Heart left ventricle (tissue), 16 donors: ENCODE results near the gene SMLR1. TPM values are rescaled to one million over a fixed set of nuclear protein-coding genes. Genes with fewer than 3 reads are reported as not detected.

ENCODE experiments used
- ATAC-seq, 4 donors: fragments of 200-7000 bp; cut with Tn5 transposase; one replicate each; pipeline ENCODE4 v1.9.1; 2020 to 2022; ENCODE audit warnings: moderate library complexity in 4 of 4, mild to moderate bottlenecking in 3 of 4, moderate number of reproducible peaks in 1 of 4
- DNase-seq, 5 donors: peaks; one replicate each; pipeline ENCODE4 v3.0.0-alpha.2; 2020
- H3K27ac ChIP-seq, 12 donors: fragments of 200-600 bp; sonication (generic) in 4 of 12; one replicate each; pipeline versions ENCODE4 v1.5.0 to v1.8.0; 2016 to 2022; ENCODE audit warnings: mild to moderate bottlenecking in 2 of 12
- H3K27me3 ChIP-seq, 9 donors: fragments of 200-600 bp; sonication (generic) in 2 of 9; one replicate each; pipeline versions ENCODE4 v1.5.1 to v1.8.0; 2016 to 2022; ENCODE audit warnings: mild to moderate bottlenecking in 3 of 9
- H3K36me3 ChIP-seq, 9 donors: fragments of 200-600 bp; sonication (generic) in 2 of 9; one replicate each; pipeline versions ENCODE4 v1.5.0 to v1.8.0; 2018 to 2022; ENCODE audit warnings: mild to moderate bottlenecking in 2 of 9
- H3K4me1 ChIP-seq, 12 donors: fragments of 200-600 bp; sonication (generic) in 4 of 12; one replicate each; pipeline versions ENCODE4 v1.5.0 to v1.8.0; 2016 to 2022; ENCODE audit warnings: mild to moderate bottlenecking in 3 of 12
- H3K4me3 ChIP-seq, 12 donors: fragments of 200-600 bp; sonication (generic) in 4 of 12; one replicate each; pipeline versions ENCODE4 v1.5.0 to v1.8.0; 2017 to 2022; ENCODE audit warnings: mild to moderate bottlenecking in 9 of 12, moderate library complexity in 4 of 12
- H3K9me3 ChIP-seq, 12 donors: fragments of 200-600 bp; sonication (generic) in 4 of 12; one replicate each; pipeline versions ENCODE4 v1.5.0 to v1.8.0; 2016 to 2022; ENCODE audit warnings: mild to moderate bottlenecking in 1 of 12
- POLR2A ChIP-seq, 2 donors: fragments of 450-650 bp; IDR thresholded peaks; one replicate each; pipeline ENCODE4 v1.6.1; 2017; ENCODE audit warnings: antibody characterized with exemption in 2 of 2, mild to moderate bottlenecking in 2 of 2, moderate library complexity in 2 of 2
- WGBS, 4 donors: extraction: QIAGEN DNeasy Blood & Tissue Kit in 2 of 4; methylation state at CpG; one replicate each; pipeline versions ENCODE4 v1.1.5 to v1.1.7; 2013 to 2018; 5-methylcytosine and 5-hydroxymethylcytosine counted together
- intact Hi-C, 10 donors: fragments of 100-400 bp; cut with DNase I; formaldehyde crosslinking; loops; one replicate each; pipeline versions ENCODE4 v1.11.1 to v1.14.2; 2022
- polyA plus RNA-seq, 2 donors: library from polyadenylated mRNA; stranded (reverse); fragments of 200-250 nt; gene quantifications; one replicate each; pipeline ENCODE4 v1.2.3, GENCODE V29; 2013
- total RNA-seq, 9 donors: library from RNA; depleted of rRNA in 2 of 9; stranded (reverse); fragments of >200 nt in 2 of 9; fragmentation: NEBNext Ultra II Directional in 3 of 9; extraction: Animal tissue kit (Norgen Biotek cat#: 25700) in 3 of 9; gene quantifications; one replicate each; pipeline versions ENCODE4 v1.1.0 to v1.2.4, GENCODE V29; 2016 to 2023
- TF ChIP-seq, protein P1 (sequence below), 12 donors: fragments of 200-600 bp; sonication (generic) in 4 of 12; IDR thresholded peaks; one replicate each; pipeline versions ENCODE4 v1.5.0 to v1.8.0; 2018 to 2022; ENCODE audit warnings: antibody characterized with exemption in 12 of 12, mild to moderate bottlenecking in 5 of 12
- donor health status: ischemic (EF 13 %, LVEDD 7.1; RV severe dilation, severe dysfunction).
- donor health status: healthy with polysubstance abuse.
- donor health status: DM: no; HTN: yes; CAD: no.
- donor health status: DM: no; HTN: no; CAD: no.
- donor health status: ischemic (EF 25% LVEDD 6.9; RV normal size, moderate dysfunction).
- donor health status: ischemic (EF 25% LVEDD 5.7; RV mildly dilated, moderate dysfunction).
- donor health status: healthy.
- donor health status: DM: yes; HTN: yes; CAD: no.
- donor health status: ischemic (EF 35%, LVEDD 5.7; RV mildly dilated, moderate dysfunction).
- donor health status: nonischemic (EF 11% LVEDD 7.7; RV severe dilation, severe dysfunction).
- donor health status: DM: yes; HTN: yes; CAD: no.
- donor health status: PGD.
- donor health status: ischemic (EF 29% LVEDD 5.4; RV normal size, mild dysfunction).
- donor health status: nonischemic (EF 23%, LVEDD 6.1; RV moderate dilation, normal function).

Gene SMLR1
- total and polyA plus RNA-seq, 11 donors: not detected

DNA sequence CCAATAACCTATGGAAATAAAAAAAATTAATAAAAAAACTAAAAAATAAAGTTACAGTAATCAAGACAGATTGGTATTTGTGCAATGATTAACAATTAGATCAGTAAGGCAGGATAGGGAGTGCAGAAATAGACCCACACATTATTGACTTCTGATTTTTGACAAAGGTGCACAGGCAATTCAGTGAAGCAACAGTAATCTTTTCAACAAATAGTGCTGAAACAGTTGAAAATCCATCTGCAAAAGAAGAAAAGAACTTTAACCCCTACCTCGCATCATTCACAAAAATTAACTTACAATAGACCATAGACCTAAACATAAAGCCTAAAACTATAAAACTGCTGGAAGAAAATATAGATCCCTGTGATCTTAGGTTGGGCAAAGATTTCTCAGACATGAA is 4.5 kb upstream of the SMLR1 start:
- no peaks in the 10 kb centered on the region for H3K27me3 ChIP-seq
- H3K36me3 ChIP-seq: no peaks in the 10 kb centered on the region
- H3K4me1 ChIP-seq: no peaks in the 10 kb centered on the region
- WGBS, 4 donors: 80 to 90% (median 84%) methylated on average over 1 of the region's 1 CpG
- H3K27ac ChIP-seq: no peak overlapping the region
- no peak for TF ChIP-seq POLR2A (IDR thresholded peaks at IDR 0.05)
- TF ChIP-seq, protein P1, sequence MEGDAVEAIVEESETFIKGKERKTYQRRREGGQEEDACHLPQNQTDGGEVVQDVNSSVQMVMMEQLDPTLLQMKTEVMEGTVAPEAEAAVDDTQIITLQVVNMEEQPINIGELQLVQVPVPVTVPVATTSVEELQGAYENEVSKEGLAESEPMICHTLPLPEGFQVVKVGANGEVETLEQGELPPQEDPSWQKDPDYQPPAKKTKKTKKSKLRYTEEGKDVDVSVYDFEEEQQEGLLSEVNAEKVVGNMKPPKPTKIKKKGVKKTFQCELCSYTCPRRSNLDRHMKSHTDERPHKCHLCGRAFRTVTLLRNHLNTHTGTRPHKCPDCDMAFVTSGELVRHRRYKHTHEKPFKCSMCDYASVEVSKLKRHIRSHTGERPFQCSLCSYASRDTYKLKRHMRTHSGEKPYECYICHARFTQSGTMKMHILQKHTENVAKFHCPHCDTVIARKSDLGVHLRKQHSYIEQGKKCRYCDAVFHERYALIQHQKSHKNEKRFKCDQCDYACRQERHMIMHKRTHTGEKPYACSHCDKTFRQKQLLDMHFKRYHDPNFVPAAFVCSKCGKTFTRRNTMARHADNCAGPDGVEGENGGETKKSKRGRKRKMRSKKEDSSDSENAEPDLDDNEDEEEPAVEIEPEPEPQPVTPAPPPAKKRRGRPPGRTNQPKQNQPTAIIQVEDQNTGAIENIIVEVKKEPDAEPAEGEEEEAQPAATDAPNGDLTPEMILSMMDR (IDR thresholded peaks at IDR 0.05): no peak
- no peak overlapping the region for H3K4me3 ChIP-seq
- DNase-seq (no peak), ATAC-seq (no peak)
- H3K9me3 ChIP-seq: peaks cover 0 to 4% (median 0%) of the 10 kb centered on the region in 12 donors
- intact Hi-C loops: no loop called here

GRCh38 chr6:130824978-130825694 is 2.1 kb upstream of the SMLR1 start:
- intact Hi-C loops: no loop called here

DNA sequence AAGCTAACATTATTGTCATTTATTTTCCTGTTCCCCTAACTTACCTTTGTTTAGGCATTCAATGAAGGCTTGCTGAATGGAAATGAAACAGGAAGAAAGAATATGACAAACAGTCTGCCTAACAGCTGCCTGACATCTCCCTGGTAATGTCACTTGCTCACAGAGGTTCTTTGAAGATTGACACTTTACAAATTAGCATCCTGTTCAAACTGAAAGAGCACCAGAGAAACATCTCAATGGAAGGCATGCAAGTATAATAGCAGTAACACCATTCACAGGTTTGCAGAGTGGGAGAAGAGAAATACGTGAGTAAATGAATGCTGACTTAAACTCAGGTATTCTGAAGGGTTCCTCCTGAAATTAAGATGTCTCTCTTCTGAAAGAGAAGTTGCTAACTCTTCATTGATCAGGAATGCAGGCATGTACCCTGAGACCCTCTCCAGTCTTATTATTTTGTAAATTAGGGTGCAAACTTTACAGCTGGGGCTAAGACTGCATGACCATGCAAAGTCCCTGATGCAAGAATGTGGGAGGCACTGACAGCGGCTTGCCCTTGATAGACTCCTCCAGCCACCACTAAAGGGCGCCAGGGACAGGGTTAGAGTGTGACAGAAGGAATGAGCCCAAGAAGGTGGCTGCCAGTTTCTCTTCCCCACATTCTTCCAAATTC is 1.3 kb upstream of the SMLR1 start:
- ATAC-seq: no peak

More at GRCh38 chr6:130824978-130825694, 2.1 kb upstream of the SMLR1 start:
- Histone ChIP-seq H3K27ac (no peak overlapping the region), H3K4me1 (no peaks in the 10 kb centered on the region), H3K4me3 (no peak overlapping the region), H3K27me3 (no peaks in the 10 kb centered on the region), H3K36me3 (no peaks in the 10 kb centered on the region), H3K9me3 (no peaks in the 10 kb centered on the region)
- DNase-seq: no peak
- TF ChIP-seq, protein P1 (IDR thresholded peaks at IDR 0.05): no peak
- TF ChIP-seq POLR2A (IDR thresholded peaks at IDR 0.05): no peak
- 77 to 92% (median 87%) methylated on average over 5 of the region's 5 CpGs for WGBS, 4 donors
- ATAC-seq: no peak

More for the DNA sequence above, 1.3 kb upstream of the SMLR1 start:
- Histone ChIP-seq H3K36me3 (no peaks in the 10 kb centered on the region), H3K4me1 (no peaks in the 10 kb centered on the region), H3K4me3 (no peak overlapping the region), H3K9me3 (no peaks in the 10 kb centered on the region), H3K27ac (no peak overlapping the region), H3K27me3 (no peaks in the 10 kb centered on the region)
- WGBS, 4 donors: 79 to 82% (median 81%) methylated on average over 3 of the region's 3 CpGs
- intact Hi-C loops: no loop called here
- TF ChIP-seq, protein P1 (IDR thresholded peaks at IDR 0.05): no peak
- TF ChIP-seq POLR2A (IDR thresholded peaks at IDR 0.05): no peak
- no peak for DNase-seq
